Activated T-cell treated with anti-CD3 and anti-CD28 coated beads, Interleukin-2, amount 50 U/mL, for 4 hours (primary cell): ENCODE results near the gene IQCN. TPM values are rescaled to one million over a fixed set of nuclear protein-coding genes. Genes with fewer than 3 reads are reported as not detected.
A peak's percentile ranks its signal among the peaks of the same experiment; 100 is the strongest.

Experiments used
- ATAC-seq, 2 donors: fragments of 200-7000 bp; cut with Tn5 transposase; one replicate each; pipeline ENCODE4 v1.10.0; 2021
- DNase-seq: peaks from one replicate; pipeline ENCODE4 v3.0.0-alpha.2; 2020
- H3K27me3 Mint-ChIP-seq: one replicate; pipeline ENCODE4 v1.8.0; 2021; ENCODE audit warnings: low read depth, mixed read lengths
- H3K36me3 Mint-ChIP-seq: one replicate; pipeline ENCODE4 v1.8.0; 2022; ENCODE audit warnings: mixed read lengths; ENCODE audit not compliant: insufficient read depth
- H3K4me1 Mint-ChIP-seq: one replicate; pipeline ENCODE4 v1.8.0; 2021; ENCODE audit warnings: low read depth, mixed read lengths
- H3K4me3 Mint-ChIP-seq: one replicate; pipeline ENCODE4 v1.8.0; 2021; ENCODE audit warnings: mild to moderate bottlenecking, moderate library complexity, mixed read lengths
- H3K9me3 Mint-ChIP-seq: one replicate; pipeline ENCODE4 v1.8.0; 2021; ENCODE audit warnings: mixed read lengths
- total RNA-seq, 3 donors: library from RNA; stranded (reverse); gene quantifications; one replicate each; pipeline ENCODE4 v1.2.1, GENCODE V29; 2021

Gene IQCN
- total RNA-seq, 3 donors from 2014 or later = 0.35 to 0.42 (median 0.38) TPM

- Mint-ChIP-seq H3K36me3 (no peaks in the 10 kb centered on the region), H3K9me3 (no peaks in the 10 kb centered on the region), H3K27me3 (peaks cover 72% of the 10 kb centered on the region), H3K4me3 (no peak overlapping the region), H3K4me1 (peaks cover 16% of the 10 kb centered on the region)
- ATAC-seq (no peak), DNase-seq (no peak)
Measured at GRCh38 chr19:18229915-18230314, 44.3 kb downstream of the IQCN start.

DNA sequence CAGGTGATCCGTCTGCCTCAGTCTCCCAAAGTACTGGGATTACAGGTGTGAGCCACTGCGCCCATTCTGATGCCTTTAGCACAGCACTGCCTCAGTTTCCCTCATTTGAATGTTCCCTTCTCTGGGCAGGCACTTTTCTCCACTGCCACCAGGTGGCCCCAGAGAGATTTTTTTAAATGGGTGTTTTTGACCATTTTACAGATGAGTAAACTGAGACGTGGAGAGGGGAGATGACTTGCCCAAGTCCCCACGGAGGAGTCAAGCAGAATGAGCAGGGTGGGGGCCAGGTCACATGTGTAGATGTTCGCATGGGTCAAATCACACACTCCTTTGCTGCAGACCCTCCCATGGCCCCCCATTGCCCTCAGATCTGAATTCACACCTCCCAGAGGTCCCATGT is 44.8 kb downstream of the IQCN start:
- H3K9me3 Mint-ChIP-seq = no peaks in the 10 kb centered on the region

GRCh38 chr19:18227781-18228271 is 46.4 kb downstream of the IQCN start:
- ATAC-seq (no peak), DNase-seq (no peak)
- no peaks in the 10 kb centered on the region for H3K36me3 Mint-ChIP-seq
- H3K27me3 Mint-ChIP-seq = peaks cover 73% of the 10 kb centered on the region
- no peak overlapping the region for H3K4me3 Mint-ChIP-seq
- no peaks in the 10 kb centered on the region for H3K9me3 Mint-ChIP-seq
- peaks cover 23% of the 10 kb centered on the region for H3K4me1 Mint-ChIP-seq

More for the DNA sequence above, 44.8 kb downstream of the IQCN start:
- DNase-seq = no peak
- Mint-ChIP-seq H3K36me3 (no peaks in the 10 kb centered on the region), H3K4me1 (peaks cover 20% of the 10 kb centered on the region), H3K4me3 (no peak overlapping the region), H3K27me3 (peaks cover 74% of the 10 kb centered on the region)
- no peak for ATAC-seq

GRCh38 chr19:18226956-18227780 is 47.1 kb downstream of the IQCN start:
- Mint-ChIP-seq H3K27me3 (peaks cover 72% of the 10 kb centered on the region), H3K4me1 (peaks cover 23% of the 10 kb centered on the region), H3K36me3 (no peaks in the 10 kb centered on the region), H3K4me3 (no peak overlapping the region), H3K9me3 (no peaks in the 10 kb centered on the region)
- ATAC-seq (no peak), DNase-seq (no peak)

GRCh38 chr19:18225702-18226468 is 48.4 kb downstream of the IQCN start, which contains the start of gene PDE4C:
Gene PDE4C (minus strand): TSS chr19:18226438. CDS start chr19:18226415, 23 bp downstream.
- DNase-seq (no peak), ATAC-seq (no peak)
- H3K4me3 Mint-ChIP-seq = no peak within 1 kb of the TSS
- H3K9me3 Mint-ChIP-seq = no peaks in the 10 kb centered on the region
- no peaks in the 10 kb centered on the region for H3K36me3 Mint-ChIP-seq
- peaks cover 75% of the 10 kb centered on the region for H3K27me3 Mint-ChIP-seq
- peaks cover 23% of the 10 kb centered on the region for H3K4me1 Mint-ChIP-seq

- Mint-ChIP-seq H3K36me3 (no peaks in the 10 kb centered on the region), H3K9me3 (no peaks in the 10 kb centered on the region), H3K27me3 (peaks cover 72% of the 10 kb centered on the region), H3K4me3 (no peak overlapping the region), H3K4me1 (peaks cover 25% of the 10 kb centered on the region)
- DNase-seq = no peak
- no peak for ATAC-seq
Measured at GRCh38 chr19:18225355-18225701, 48.9 kb downstream of the IQCN start.

GRCh38 chr19:18224525-18225354 is 49.5 kb downstream of the IQCN start:
- ATAC-seq (peak; percentile 99), DNase-seq (peak; percentile 70)
- Mint-ChIP-seq H3K27me3 (peaks cover 71% of the 10 kb centered on the region), H3K4me3 (peak overlapping the region; percentile 81), H3K9me3 (no peaks in the 10 kb centered on the region), H3K36me3 (no peaks in the 10 kb centered on the region), H3K4me1 (peaks cover 25% of the 10 kb centered on the region)

DNA sequence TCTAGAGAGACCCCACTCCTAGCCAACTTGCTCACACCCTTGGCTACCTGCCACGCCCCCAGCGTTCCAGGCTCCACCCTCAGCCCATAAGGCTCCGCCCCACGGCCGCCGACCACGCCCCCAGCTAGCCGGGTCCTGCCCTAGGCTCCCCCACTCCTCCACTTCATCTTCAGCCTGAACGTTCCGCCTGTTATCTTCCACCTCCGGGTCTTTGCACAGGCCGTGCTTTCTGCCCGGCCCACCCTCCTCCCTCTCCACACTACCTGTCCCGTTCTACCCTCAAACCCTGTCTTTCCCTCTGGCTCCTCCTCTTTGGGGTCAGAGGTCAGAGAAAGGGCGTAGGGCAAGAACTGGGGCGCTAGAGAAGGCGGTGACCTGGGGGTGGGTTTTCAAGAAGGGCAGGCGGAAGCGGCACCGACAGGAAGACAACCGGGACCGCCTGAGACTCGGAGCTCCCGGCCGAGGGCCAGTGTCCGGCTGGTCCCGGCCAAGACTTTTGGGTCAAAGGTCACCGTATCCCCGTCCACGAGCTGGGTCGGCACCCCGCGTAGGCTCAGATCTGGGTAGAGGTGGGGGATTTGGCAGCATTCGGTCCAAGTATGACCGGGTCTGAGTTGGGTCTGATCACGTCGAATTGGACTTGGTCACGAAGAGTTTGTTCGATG is 50.3 kb downstream of the IQCN start:
- Mint-ChIP-seq H3K4me1 (peaks cover 25% of the 10 kb centered on the region), H3K36me3 (no peaks in the 10 kb centered on the region), H3K27me3 (peaks cover 66% of the 10 kb centered on the region), H3K9me3 (no peaks in the 10 kb centered on the region), H3K4me3 (peak overlapping the region; percentile 81)
- ATAC-seq = peak; percentile 11 to 15
- DNase-seq = no peak

- DNase-seq = no peak
- Mint-ChIP-seq H3K27me3 (peaks cover 56% of the 10 kb centered on the region), H3K36me3 (no peaks in the 10 kb centered on the region), H3K4me1 (peaks cover 24% of the 10 kb centered on the region), H3K4me3 (no peak overlapping the region), H3K9me3 (no peaks in the 10 kb centered on the region)
- ATAC-seq = no peak
Measured at GRCh38 chr19:18221815-18222725, 52.2 kb downstream of the IQCN start.

DNA sequence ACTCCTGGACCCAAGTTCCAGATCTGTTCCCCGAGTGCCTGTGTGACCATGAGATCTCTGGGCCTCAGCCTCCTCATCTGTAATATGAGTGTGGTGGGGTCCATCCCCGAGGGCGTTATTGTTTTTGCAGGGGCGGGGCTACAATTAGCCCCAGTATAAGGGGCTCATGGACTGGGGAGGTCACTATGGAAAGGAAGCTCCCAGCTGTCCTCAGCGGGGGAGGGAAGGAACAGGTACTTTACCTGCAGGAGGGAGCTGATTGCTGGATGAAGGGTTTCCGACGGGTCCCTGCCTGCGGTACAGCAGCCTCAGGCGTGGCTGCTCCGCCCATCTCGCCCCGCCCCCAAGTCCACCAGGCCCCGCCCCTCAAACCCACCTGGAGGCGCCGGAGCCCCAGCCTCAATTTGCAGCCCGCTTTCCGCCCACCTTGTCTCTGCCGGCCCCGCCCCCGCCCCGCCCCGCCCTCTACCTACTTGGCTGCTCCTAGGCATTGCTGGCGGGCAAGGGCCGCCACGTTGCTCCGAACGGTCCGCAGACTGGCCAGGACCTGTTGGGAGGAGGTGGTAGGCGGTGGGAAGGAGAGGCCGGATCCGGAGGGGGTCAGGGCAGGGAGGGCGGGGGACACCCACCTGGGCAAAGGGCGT is 53.5 kb downstream of the IQCN start:
- Mint-ChIP-seq H3K27me3 (peaks cover 47% of the 10 kb centered on the region), H3K4me1 (peaks cover 16% of the 10 kb centered on the region), H3K4me3 (no peak overlapping the region), H3K36me3 (no peaks in the 10 kb centered on the region), H3K9me3 (no peaks in the 10 kb centered on the region)
- no peak for ATAC-seq
- DNase-seq = no peak

DNA sequence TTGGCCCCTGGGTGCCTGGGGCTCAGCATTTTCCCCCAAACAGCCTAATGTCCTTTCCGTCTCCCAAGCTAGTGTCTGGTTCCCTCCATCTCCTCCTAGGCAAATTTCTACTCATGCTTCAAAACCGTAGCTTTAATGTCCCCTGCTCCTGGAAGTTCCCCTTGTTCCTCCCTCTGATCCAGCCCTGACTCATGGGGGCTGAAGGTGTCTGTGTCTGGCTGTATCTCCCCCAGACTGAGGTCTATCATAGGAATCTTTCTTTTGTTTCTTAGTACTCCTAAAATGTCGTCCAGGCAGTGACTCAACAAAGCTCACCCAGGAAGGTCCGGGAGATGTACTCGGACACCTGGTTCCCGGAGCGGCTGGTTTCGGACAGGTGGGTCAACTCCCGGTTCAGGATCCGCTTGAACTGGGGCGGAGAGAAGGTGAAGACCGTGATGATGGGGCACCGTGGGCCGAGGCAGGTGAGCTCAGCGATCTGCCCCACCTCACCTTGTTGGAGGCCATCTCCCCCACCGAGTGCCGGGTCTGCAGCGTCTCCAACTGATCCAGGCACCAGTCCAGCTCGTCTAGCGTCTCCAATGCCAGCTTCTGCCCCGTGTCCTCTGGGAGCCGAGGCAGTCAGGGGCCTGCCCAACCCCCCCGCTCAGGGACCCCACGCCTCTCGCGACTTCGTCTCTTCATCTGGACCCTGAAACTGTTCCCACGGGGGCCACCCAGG is 54.2 kb downstream of the IQCN start:
- Mint-ChIP-seq H3K4me3 (no peak overlapping the region), H3K27me3 (peaks cover 40% of the 10 kb centered on the region)
- no peak for ATAC-seq

GRCh38 chr19:18218600-18218999 is 55.7 kb downstream of the IQCN start:
- peaks cover 5% of the 10 kb centered on the region for H3K4me1 Mint-ChIP-seq

More for the DNA sequence above, 54.2 kb downstream of the IQCN start:
- H3K4me1 Mint-ChIP-seq = peaks cover 11% of the 10 kb centered on the region
- H3K9me3 Mint-ChIP-seq = no peaks in the 10 kb centered on the region
- no peak for DNase-seq
- no peaks in the 10 kb centered on the region for H3K36me3 Mint-ChIP-seq

More at GRCh38 chr19:18218600-18218999, 55.7 kb downstream of the IQCN start:
- DNase-seq = no peak
- no peak for ATAC-seq
- Mint-ChIP-seq H3K9me3 (no peaks in the 10 kb centered on the region), H3K4me3 (no peak overlapping the region), H3K36me3 (no peaks in the 10 kb centered on the region), H3K27me3 (peaks cover 30% of the 10 kb centered on the region)
